HS-5 (cell line): ENCODE measurements around the gene PCDHGA6.
"Not testable (repeated sequence)": the region's sequence is repeated elsewhere in the genome, so short reads cannot be mapped to it uniquely, and the experiment has no call there.

Experiments used
- DNase-seq: peaks from one replicate; pipeline ENCODE4 v3.0.0-alpha.2; 2012; ENCODE audit warnings: low read depth

PCDHGA6 gene

DNA sequence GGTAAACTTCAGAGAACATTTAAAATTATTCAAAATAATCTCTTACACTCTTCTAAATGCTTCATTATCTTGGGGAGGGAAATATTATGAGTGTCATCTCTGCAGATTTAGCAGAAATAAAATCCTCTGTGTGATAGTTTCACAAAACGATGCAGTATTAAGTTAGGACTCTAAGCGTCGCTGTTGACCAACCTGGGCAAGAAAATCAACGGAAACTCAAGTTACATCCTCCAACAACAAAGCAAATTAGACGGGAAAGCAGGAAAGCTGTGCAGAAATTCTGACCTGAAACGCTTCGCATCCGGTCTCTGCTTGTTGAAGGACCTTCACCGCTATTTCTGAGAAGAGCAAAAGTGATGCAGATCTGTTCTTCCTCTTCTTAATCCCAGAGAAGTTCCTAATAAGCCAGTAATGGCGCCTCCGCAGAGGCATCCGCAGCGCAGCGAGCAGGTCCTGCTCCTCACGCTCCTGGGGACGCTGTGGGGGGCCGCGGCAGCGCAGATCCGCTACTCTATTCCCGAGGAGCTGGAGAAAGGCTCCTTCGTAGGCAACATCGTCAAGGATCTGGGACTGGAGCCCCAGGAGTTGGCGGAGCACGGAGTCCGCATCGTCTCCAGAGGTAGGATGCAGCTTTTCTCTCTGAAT lies at the start of gene PCDHGA6:
TSS of gene PCDHGA6 (plus strand) at position 219 of the 645 bp plus-strand sequence. CDS start at position 412, 193 bp downstream.
- no peak for DNase-seq

DNA sequence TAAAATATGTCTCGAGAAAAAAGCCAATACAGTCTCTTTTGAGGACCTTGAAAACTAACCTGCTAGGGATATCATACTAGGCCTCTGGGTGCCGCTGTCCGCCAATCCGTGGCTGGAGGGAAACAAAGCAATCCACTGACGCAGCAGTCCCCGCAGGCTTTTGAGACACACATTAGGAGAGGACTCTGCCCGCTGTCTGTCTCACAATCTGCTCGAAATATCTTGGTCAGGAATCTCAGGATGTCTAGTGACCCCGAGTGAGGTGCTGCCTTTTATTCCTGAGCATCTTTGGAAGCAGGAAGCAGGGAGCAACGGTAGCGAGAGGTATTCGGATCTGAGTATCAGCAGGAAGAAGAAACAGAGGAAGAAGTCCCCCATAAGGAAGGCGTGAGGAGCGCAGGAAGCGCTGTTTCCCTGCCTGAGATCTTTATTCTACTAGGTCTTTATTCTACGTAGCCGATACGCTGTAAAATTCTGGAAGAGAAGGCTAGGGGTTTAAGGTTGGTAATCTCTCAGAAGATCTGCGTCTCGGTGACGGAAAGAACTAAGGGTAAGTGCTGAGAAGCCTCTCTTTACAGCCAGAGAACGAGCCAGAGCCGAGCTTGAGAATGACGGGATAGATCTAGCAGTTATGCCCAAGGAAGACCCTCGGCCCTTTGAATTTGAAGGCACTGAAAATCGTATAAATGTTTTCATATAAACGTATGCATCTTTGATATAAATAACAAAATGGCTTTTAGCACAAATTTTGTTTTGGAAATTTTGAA lies 47.4 kb upstream of the PCDHGA6 start:
- no peak for DNase-seq

DNA sequence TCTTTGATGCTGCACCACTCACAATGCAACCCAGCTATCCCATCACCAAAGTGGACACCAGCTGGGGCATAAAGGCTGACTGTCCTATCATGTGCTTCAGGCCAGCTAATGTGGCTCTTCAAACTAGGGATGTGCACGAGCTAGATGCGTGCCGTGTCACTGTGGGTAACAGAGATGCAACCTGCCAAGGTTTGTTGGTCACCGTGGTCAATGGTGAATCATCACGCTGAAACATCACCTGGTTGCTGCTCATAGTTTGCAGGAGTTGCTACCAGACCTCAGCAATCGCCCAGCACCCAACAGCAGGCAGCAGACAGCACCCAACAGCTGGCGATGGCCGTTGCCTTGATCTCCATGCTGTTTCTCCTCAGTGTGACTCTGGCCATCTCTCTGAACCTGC lies 45.5 kb upstream of the PCDHGA6 start:
- DNase-seq: no peak

DNA sequence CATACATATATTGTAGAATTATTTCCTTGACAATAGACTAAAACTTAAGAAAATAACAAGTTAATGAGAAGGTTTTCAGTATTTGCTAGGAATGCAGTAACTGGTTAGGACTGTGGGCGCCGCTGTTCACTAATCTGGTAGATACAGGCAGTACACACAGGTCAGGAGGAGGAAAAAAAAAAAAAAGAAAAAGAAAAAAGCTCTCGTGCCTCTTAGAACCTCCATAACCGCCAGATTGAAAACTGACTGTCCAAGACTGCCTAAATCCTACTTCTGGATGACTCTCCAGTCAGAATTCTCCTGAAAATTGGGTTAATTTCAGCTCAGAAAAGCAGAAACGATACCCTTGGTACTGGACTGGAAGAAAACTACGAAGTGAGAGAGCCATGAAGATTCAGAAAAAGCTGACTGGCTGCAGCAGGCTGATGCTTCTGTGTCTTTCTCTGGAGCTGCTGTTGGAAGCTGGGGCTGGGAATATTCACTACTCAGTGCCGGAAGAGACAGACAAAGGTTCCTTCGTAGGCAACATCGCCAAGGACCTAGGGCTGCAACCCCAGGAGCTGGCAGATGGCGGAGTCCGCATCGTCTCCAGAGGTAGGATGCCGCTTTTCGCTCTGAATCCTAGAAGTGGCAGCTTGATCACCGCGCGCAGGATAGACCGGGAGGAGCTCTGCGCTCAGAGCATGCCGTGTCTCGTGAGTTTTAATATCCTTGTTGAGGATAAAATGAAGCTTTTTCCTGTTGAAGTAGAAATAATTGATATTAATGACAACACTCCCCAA lies 43.2 kb upstream of the PCDHGA6 start, which contains the start of gene PCDHGA1:
TSS of gene PCDHGA1 (plus strand) at position 216 of the 782 bp plus-strand sequence.
- peak; percentile 2 for DNase-seq

DNA sequence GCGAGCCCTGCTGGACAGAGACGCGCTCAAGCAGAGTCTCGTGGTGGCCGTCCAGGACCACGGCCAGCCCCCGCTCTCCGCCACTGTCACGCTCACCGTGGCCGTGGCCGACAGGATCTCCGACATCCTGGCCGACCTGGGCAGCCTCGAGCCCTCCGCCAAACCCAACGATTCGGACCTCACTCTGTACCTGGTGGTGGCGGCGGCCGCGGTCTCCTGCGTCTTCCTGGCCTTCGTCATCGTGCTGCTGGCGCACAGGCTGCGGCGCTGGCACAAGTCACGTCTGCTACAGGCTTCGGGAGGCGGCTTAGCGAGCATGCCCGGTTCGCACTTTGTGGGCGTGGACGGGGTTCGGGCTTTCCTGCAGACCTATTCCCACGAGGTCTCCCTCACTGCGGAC lies 41.1 kb upstream of the PCDHGA6 start:
- DNase-seq: not testable (repeated sequence)

GRCh38 chr5:141338538-141339306 lies 35.0 kb upstream of the PCDHGA6 start, which contains the start of gene PCDHGA2:
Gene PCDHGA2, plus strand, starts transcription at chr5:141338760.
- no peak for DNase-seq

DNA sequence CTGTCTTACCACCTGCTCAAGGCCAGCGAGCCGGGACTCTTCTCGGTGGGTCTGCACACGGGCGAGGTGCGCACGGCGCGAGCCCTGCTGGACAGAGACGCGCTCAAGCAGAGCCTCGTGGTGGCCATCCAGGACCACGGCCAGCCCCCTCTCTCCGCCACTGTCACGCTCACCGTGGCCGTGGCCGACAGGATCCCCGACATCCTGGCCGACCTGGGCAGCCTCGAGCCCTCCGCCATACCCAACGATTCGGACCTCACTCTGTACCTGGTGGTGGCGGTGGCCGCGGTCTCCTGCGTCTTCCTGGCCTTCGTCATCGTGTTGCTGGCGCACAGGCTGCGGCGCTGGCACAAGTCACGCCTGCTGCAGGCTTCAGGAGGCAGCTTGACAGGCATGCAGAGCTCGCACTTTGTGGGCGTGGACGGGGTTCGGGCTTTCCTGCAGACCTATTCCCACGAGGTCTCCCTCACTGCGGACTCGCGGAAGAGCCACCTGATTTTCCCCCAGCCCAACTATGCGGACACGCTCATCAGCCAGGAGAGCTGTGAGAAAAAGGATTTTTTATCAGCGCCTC lies 32.8 kb upstream of the PCDHGA6 start:
- DNase-seq: not testable (repeated sequence)

GRCh38 chr5:141342773-141343172 lies 30.9 kb upstream of the PCDHGA6 start:
- no peak for DNase-seq

DNA sequence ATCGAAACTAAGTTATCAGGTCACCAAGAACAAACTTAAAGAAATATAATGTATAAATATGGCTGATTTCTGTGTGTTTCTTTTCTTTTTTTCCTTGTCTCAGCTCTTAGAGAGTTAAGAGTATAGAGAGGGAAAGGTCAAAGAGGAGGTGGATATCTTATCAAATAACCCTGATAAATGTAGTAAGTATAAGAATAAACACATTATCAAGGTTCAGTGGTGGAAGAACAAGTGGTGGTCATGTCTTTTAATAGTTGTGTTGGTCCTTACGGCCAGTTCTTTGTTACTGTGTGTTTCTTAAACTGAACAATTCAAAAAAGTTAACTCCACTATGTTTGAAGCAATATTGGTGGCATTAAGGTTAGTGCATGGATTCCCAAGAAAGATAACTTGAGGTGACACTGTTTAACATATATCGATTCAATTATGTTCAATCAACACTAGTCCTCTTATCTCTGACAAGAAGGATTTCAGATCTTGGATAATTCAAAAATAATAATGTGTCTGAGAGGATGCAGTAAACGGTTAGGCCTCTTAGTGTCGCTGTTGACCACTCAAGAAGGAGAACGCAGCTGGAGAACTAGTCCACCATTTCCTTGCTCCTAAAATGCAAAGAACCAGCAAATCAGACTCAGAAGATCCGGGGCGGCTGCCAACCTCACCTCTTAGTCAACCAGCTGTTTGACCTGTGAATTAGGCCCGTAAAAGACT lies 30.3 kb upstream of the PCDHGA6 start, which contains the start of gene PCDHGA3:
TSS of gene PCDHGA3 (plus strand) at position 588 of the 711 bp plus-strand sequence. CDS start 205 bp downstream, outside the sequence.
- DNase-seq: no peak

- DNase-seq: no peak
Measured at GRCh38 chr5:141343953-141344463, 29.7 kb upstream of the PCDHGA6 start.

GRCh38 chr5:141345327-141345726 lies 28.4 kb upstream of the PCDHGA6 start:
- no peak for DNase-seq

DNA sequence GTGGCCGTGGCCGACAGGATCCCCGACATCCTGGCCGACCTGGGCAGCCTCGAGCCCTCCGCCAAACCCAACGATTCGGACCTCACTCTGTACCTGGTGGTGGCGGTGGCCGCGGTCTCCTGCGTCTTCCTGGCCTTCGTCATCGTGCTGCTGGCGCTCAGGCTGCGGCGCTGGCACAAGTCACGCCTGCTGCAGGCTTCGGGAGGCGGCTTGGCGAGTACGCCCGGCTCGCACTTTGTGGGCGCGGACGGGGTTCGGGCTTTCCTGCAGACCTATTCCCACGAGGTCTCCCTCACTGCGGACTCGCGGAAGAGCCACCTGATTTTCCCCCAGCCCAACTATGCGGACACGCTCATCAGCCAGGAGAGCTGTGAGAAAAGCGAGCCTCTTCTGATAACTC lies 27.7 kb upstream of the PCDHGA6 start:
- not testable (repeated sequence) for DNase-seq

DNA sequence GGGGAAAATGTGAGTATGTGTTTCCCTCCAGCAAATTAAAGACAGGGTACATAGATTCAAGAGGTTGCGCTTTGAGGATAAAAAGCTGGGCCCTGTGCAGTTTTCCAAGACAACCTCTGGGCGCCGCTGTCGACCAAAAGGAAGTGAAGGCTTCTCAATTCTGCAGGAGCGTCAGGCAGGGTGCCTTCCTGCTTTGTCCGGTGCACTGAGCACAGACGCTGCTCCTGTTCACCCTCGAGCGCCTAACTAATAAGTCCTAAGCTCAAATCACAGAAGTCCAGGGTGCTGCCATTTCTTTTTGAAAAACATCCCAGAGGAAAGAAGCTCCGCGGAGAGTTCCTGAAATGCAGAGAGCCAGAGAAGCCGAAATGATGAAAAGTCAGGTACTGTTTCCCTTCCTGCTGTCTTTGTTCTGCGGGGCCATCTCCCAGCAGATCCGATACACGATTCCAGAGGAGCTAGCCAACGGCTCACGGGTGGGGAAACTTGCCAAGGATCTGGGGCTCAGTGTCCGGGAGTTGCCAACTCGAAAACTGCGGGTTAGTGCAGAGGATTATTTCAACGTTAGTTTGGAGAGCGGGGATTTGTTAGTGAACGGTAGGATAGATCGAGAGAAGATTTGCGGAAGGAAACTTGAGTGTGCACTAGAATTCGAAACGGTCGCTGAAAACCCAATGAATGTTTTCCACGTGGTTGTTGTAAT lies 23.6 kb upstream of the PCDHGA6 start, which contains the start of gene PCDHGB1:
TSS of gene PCDHGB1 (plus strand) at position 183 of the 703 bp plus-strand sequence. CDS start at position 345, 162 bp downstream.
- DNase-seq: no peak

DNA sequence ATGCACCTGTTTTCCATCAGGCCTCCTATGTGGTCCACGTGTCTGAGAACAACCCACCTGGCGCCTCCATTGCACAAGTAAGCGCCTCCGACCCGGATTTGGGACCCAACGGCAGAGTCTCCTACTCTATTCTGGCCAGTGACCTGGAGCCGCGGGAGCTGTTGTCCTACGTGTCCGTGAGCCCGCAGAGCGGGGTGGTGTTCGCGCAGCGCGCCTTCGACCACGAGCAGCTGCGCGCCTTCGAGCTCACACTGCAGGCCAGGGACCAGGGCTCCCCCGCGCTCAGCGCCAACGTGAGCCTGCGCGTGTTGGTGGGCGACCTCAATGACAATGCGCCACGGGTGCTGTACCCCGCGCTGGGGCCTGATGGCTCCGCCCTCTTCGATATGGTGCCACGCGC lies 22.1 kb upstream of the PCDHGA6 start:
- no peak for DNase-seq

- no peak for DNase-seq
Measured at GRCh38 chr5:141354900-141355469, 18.7 kb upstream of the PCDHGA6 start, which contains the start of gene PCDHGA4. Gene PCDHGA4, plus strand, starts transcription at chr5:141355021. Its CDS starts 87 bp downstream, at chr5:141355108.

DNA sequence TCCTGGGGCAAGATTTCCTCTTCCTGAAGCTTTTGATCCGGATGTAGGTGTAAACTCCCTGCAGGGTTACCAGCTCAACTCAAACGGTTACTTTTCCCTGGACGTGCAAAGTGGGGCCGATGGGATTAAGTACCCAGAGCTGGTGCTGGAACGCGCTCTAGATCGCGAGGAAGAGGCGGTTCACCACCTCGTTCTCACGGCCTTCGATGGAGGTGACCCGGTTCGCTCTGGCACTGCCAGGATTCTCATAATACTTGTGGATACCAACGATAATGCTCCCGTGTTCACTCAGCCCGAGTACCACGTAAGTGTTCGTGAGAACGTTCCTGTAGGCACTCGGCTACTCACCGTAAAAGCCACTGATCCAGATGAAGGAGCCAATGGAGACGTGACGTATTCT lies 18.1 kb upstream of the PCDHGA6 start:
- DNase-seq: no peak

- DNase-seq: no peak
Measured at GRCh38 chr5:141356133-141356532, 17.6 kb upstream of the PCDHGA6 start.

- no peak for DNase-seq
Measured at GRCh38 chr5:141356950-141357349, 16.7 kb upstream of the PCDHGA6 start.

DNA sequence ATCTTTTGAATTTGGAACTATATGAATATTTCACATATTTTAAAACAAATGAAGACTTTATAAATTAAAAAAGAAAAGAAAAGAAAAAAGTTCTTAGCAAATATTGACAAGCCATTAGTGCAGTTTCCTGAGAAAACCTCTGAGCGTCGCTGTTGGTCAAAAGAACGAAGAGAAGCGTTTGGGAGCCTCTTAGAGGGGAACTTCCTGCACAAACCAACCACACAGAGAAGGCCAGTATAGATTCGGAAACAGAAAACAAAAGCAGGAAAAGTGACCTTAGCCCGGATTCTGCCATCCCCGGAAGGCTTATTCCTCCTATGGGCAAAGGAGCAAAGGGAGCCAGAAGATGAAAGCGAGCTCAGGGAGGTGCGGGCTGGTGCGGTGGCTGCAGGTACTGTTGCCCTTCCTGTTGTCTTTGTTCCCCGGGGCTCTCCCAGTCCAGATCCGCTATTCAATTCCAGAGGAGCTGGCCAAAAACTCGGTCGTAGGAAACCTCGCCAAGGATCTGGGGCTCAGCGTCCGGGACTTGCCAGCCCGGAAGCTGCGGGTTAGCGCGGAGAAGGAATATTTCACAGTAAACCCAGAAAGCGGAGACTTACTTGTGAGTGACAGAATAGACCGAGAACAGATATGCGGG lies 13.8 kb upstream of the PCDHGA6 start, which contains the start of gene PCDHGB2:
TSS of gene PCDHGB2 (plus strand) at position 205 of the 637 bp plus-strand sequence. CDS start at position 347, 142 bp downstream.
- peak; percentile 4 for DNase-seq
